Neural cell (in vitro differentiated cells): ENCODE data around the gene CENPW.

Source experiments
- EZH2 ChIP-seq: fragments of 200-600, 300-800 bp; shearing (Covaris generic), sonication (generic); IDR thresholded peaks from 2 replicates; pipeline ENCODE4 v1.6.1; 2014; ENCODE audit warnings: antibody characterized with exemption, low read length, borderline replicate concordance, mild to moderate bottlenecking; ENCODE audit not compliant: insufficient read depth, poor library complexity, severe bottlenecking
- MXI1 ChIP-seq: fragments of 450-650 bp; conservative IDR thresholded peaks from 2 replicates; pipeline ENCODE4 v1.6.1; 2014; ENCODE audit warnings: antibody characterized with exemption, mild to moderate bottlenecking; ENCODE audit not compliant: poor library complexity, severe bottlenecking
- POLR2AphosphoS5 ChIP-seq: IDR thresholded peaks from 2 replicates; pipeline ENCODE4 v1.6.1; 2012
- RAD21 ChIP-seq: fragments of 450-650 bp; conservative IDR thresholded peaks from 2 replicates; pipeline ENCODE4 v1.6.1; 2014; ENCODE audit warnings: antibody characterized with exemption, mild to moderate bottlenecking, moderate library complexity
- REST ChIP-seq: IDR thresholded peaks from 2 replicates; pipeline ENCODE4 v1.6.1; 2012; ENCODE audit warnings: borderline replicate concordance
- SMC3 ChIP-seq: fragments of 450-650 bp; conservative IDR thresholded peaks from 2 replicates; pipeline ENCODE4 v1.6.1; 2014; ENCODE audit warnings: antibody characterized with exemption, mild to moderate bottlenecking, moderate library complexity; ENCODE audit not compliant: poor library complexity
- TAF1 ChIP-seq: IDR thresholded peaks from 2 replicates; pipeline ENCODE4 v1.6.1; 2012; ENCODE audit warnings: low read depth
- TF ChIP-seq, protein P1 (sequence below): fragments of 450-650 bp; IDR thresholded peaks from 2 replicates; pipeline ENCODE4 v1.5.1; 2014; ENCODE audit warnings: antibody characterized with exemption, mild to moderate bottlenecking, moderate library complexity; ENCODE audit not compliant: poor library complexity, severe bottlenecking

GRCh38 chr6:126388104-126388598 lies 48.2 kb downstream of the CENPW start:
- TF ChIP-seq, protein P1, sequence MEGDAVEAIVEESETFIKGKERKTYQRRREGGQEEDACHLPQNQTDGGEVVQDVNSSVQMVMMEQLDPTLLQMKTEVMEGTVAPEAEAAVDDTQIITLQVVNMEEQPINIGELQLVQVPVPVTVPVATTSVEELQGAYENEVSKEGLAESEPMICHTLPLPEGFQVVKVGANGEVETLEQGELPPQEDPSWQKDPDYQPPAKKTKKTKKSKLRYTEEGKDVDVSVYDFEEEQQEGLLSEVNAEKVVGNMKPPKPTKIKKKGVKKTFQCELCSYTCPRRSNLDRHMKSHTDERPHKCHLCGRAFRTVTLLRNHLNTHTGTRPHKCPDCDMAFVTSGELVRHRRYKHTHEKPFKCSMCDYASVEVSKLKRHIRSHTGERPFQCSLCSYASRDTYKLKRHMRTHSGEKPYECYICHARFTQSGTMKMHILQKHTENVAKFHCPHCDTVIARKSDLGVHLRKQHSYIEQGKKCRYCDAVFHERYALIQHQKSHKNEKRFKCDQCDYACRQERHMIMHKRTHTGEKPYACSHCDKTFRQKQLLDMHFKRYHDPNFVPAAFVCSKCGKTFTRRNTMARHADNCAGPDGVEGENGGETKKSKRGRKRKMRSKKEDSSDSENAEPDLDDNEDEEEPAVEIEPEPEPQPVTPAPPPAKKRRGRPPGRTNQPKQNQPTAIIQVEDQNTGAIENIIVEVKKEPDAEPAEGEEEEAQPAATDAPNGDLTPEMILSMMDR, result no peak
- TF ChIP-seq SMC3 (no peak), RAD21 (no peak), REST (no peak), MXI1 (no peak), EZH2 (no peak), POLR2AphosphoS5 (no peak), TAF1 (no peak)
